Tibial nerve (tissue), 4 donors: ENCODE results near the gene SUMF1. TPM values are rescaled to one million over a fixed set of nuclear protein-coding genes. Genes with fewer than 3 reads are reported as not detected.

Experiments
- DNase-seq, 2 donors: peaks; one replicate each; pipeline ENCODE4 v3.0.0-alpha.2; 2019; ENCODE audit warnings: low spot score in 2 of 2
- H3K27ac ChIP-seq, 4 donors: fragments of 200-600 bp; sonication (generic) in 3 of 4; one replicate each; pipeline ENCODE4 v1.5.1; 2017 to 2019; ENCODE audit warnings: mild to moderate bottlenecking in 1 of 4
- H3K27me3 ChIP-seq, 2 donors: fragments of 200-600 bp; sonication (generic) in 1 of 2; one replicate each; pipeline versions ENCODE4 v1.5.1 to v1.6.0; 2017 to 2019
- H3K36me3 ChIP-seq, 3 donors: fragments of 200-600 bp; sonication (generic); one replicate each; pipeline ENCODE4 v1.5.1; 2018 to 2019
- H3K4me1 ChIP-seq, 4 donors: fragments of 200-600 bp; sonication (generic) in 3 of 4; one replicate each; pipeline ENCODE4 v1.5.1; 2017 to 2019
- H3K4me3 ChIP-seq, 4 donors: fragments of 200-600 bp; sonication (generic) in 3 of 4; one replicate each; pipeline ENCODE4 v1.5.1; 2017 to 2019; ENCODE audit warnings: mild to moderate bottlenecking in 1 of 4, moderate library complexity in 1 of 4
- H3K9me3 ChIP-seq, 4 donors: fragments of 200-600 bp; sonication (generic) in 3 of 4; one replicate each; pipeline ENCODE4 v1.5.1; 2017 to 2019
- CTCF ChIP-seq, 5 experiments: fragments of 200-600 bp in 3 of 5; fragments of 450-650 bp in 2 of 5; sonication (generic) in 3 of 5; IDR thresholded peaks; one replicate each; pipeline ENCODE4 v1.5.1; 2016 to 2019; ENCODE audit warnings: antibody characterized with exemption in 5 of 5, mild to moderate bottlenecking in 3 of 5, moderate library complexity in 2 of 5
- EP300 ChIP-seq, 2 donors: sonication (generic); formaldehyde crosslinking; IDR thresholded peaks; one replicate each; pipeline ENCODE4 v1.6.1; 2017; ENCODE audit warnings: antibody characterized with exemption in 2 of 2, mild to moderate bottlenecking in 1 of 2
- POLR2A ChIP-seq, 2 donors: fragments of 450-650 bp; IDR thresholded peaks; one replicate each; pipeline ENCODE4 v1.6.1; 2017; ENCODE audit warnings: antibody characterized with exemption in 2 of 2, mild to moderate bottlenecking in 2 of 2, moderate library complexity in 2 of 2
- WGBS, 2 donors: methylation state at CpG; one replicate each; pipeline ENCODE4 v1.1.5; 2018; 5-methylcytosine and 5-hydroxymethylcytosine counted together
- total RNA-seq, 4 donors: library from RNA; depleted of rRNA; stranded (reverse); fragments of >200 nt; gene quantifications; one replicate each; pipeline ENCODE4 v1.1.0, GENCODE V29; 2016

SUMF1 gene
- total RNA-seq, 4 donors from 2014 or later = 49.2 to 70.6 (median 63.8) TPM

DNA sequence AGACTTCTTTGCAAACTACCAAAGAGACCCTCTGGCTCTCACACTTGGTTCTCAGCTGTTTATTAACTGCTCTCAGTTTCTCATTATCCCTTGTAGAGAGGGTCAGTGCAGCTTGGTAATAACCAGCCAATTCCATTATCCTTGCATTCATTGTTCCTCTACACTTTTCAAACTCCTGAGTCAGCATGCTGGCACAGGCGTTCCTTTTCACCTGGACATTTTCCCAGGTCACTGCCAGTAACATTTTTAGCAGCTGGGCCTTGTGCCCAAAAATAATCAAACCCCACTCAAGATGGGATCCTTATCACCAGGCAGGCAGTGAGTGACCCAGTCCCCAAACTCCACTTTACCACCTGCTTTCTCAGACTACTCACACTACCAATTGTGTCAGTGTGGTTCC is 4.8 kb upstream of the SUMF1 start:
- TF ChIP-seq CTCF (IDR thresholded peaks at IDR 0.05) (no peak), POLR2A (IDR thresholded peaks at IDR 0.05) (no peak), EP300 (IDR thresholded peaks at IDR 0.05) (no peak)
- no peak for DNase-seq
- Histone ChIP-seq H3K4me1 (peaks cover 0 to 11% (median 0%) of the 10 kb centered on the region in 4 donors), H3K27me3 (no peaks in the 10 kb centered on the region), H3K4me3 (no peak overlapping the region), H3K27ac (no peak overlapping the region), H3K36me3 (no peaks in the 10 kb centered on the region), H3K9me3 (no peaks in the 10 kb centered on the region)
- WGBS, 2 donors = 42 to 43% methylated on average over 1 of the region's 1 CpG

DNA sequence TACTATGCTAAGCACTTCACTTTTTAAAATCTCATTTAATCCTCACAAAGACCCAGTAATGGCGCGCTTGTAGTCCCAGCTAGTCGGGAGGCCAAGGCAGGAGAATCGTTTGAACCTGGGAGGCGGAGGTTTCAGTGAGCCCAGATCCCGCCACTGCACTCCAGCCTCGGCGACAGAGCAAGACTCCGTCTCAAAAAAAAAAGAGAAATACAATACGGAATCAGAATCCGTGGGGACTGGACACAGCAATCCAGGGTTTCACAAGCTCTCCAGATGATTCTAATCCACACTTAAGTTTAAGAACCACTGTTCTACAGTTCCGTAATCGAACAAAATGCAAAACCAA is 426 bp upstream of the SUMF1 start:
- Histone ChIP-seq H3K4me1 (peaks cover 0 to 17% (median 4%) of the 10 kb centered on the region in 4 donors), H3K27ac (peak overlapping the region; percentile 61 to 90 (median 81)), H3K9me3 (no peaks in the 10 kb centered on the region), H3K36me3 (no peaks in the 10 kb centered on the region), H3K27me3 (no peaks in the 10 kb centered on the region), H3K4me3 (peak overlapping the region; percentile 63 to 99 (median 89))
- TF ChIP-seq CTCF (IDR thresholded peaks at IDR 0.05) (no peak), EP300 (IDR thresholded peaks at IDR 0.05) (no peak), POLR2A (IDR thresholded peaks at IDR 0.05) (no peak)
- DNase-seq = no peak
- 65 to 71% methylated on average over 13 of the region's 13 CpGs for WGBS, 2 donors

DNA sequence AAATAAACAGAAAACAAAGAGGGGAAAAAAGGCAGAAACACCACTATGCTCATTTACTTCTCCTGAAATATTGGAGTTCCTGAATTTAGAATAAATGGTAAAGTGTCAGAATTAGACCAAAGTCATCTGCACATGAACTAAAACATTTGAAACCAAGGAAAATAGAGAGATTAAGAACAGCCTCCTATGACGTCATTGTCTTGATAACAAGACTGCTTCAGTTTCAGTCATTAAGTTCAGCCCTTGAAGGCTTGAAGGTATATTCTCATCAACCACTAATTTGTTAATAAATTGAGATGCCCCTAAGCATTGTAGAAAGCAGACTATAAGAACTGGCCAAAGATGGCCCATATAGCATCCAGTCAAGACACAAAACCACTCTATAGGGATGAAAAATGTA is 2.5 kb downstream of the SUMF1 start:
- no peaks in the 10 kb centered on the region for H3K36me3 ChIP-seq
- no peaks in the 10 kb centered on the region for H3K27me3 ChIP-seq
- DNase-seq = no peak
- H3K4me3 ChIP-seq = no peak overlapping the region
- TF ChIP-seq CTCF (IDR thresholded peaks at IDR 0.05) (no peak), POLR2A (IDR thresholded peaks at IDR 0.05) (no peak), EP300 (IDR thresholded peaks at IDR 0.05) (no peak)
- H3K4me1 ChIP-seq = peaks cover 0 to 22% (median 4%) of the 10 kb centered on the region in 4 donors
- H3K27ac ChIP-seq = no peak overlapping the region
- 54 to 61% methylated on average over 1 of the region's 1 CpG for WGBS, 2 donors
- H3K9me3 ChIP-seq = no peaks in the 10 kb centered on the region

GRCh38 chr3:4462369-4463040 is 4.6 kb downstream of the SUMF1 start:
- no peak for TF ChIP-seq POLR2A (IDR thresholded peaks at IDR 0.05)
- no peak for TF ChIP-seq EP300 (IDR thresholded peaks at IDR 0.05)
- TF ChIP-seq CTCF (IDR thresholded peaks at IDR 0.05) = no peak
- WGBS, 2 donors = 85 to 89% methylated on average over 3 of the region's 3 CpGs
- Histone ChIP-seq H3K27me3 (no peaks in the 10 kb centered on the region), H3K9me3 (no peaks in the 10 kb centered on the region), H3K27ac (no peak overlapping the region), H3K36me3 (no peaks in the 10 kb centered on the region), H3K4me1 (peaks cover 0 to 20% (median 4%) of the 10 kb centered on the region in 4 donors), H3K4me3 (no peak overlapping the region)
- no peak for DNase-seq

GRCh38 chr3:4461468-4462090 is 5.5 kb downstream of the SUMF1 start:
- H3K4me1 ChIP-seq = peaks cover 0 to 16% (median 4%) of the 10 kb centered on the region in 4 donors

More at GRCh38 chr3:4461468-4462090, 5.5 kb downstream of the SUMF1 start:
- Histone ChIP-seq H3K27me3 (no peaks in the 10 kb centered on the region), H3K4me3 (no peak overlapping the region), H3K27ac (no peak overlapping the region), H3K9me3 (no peaks in the 10 kb centered on the region), H3K36me3 (no peaks in the 10 kb centered on the region)
- TF ChIP-seq CTCF (IDR thresholded peaks at IDR 0.05) (no peak), POLR2A (IDR thresholded peaks at IDR 0.05) (no peak), EP300 (IDR thresholded peaks at IDR 0.05) (no peak)
- 73 to 75% methylated on average over 2 of the region's 2 CpGs for WGBS, 2 donors
- DNase-seq = no peak
